H9 (cell line): ENCODE measurements around the gene TRAF6. TPM values are rescaled to one million over a fixed set of nuclear protein-coding genes. Genes with fewer than 3 reads are reported as not detected.

Experiments used
- DNase-seq: peaks from one replicate; pipeline ENCODE4 v3.0.0-alpha.2; 2017
- H2AFZ ChIP-seq: one replicate; pipeline ENCODE4 v1.6.1; 2013; ENCODE audit warnings: mild to moderate bottlenecking, low read length, control low read depth, moderate library complexity
- H2AK5ac ChIP-seq: 2 replicates; pipeline ENCODE4 v1.6.1; 2013; ENCODE audit warnings: low read length, control low read depth, mixed read lengths; ENCODE audit not compliant: insufficient read length
- H2BK120ac ChIP-seq: one replicate; pipeline ENCODE4 v1.6.1; 2013; ENCODE audit warnings: low read depth, mild to moderate bottlenecking, low read length, control low read depth, inconsistent platforms; ENCODE audit not compliant: poor library complexity, severe bottlenecking
- H2BK12ac ChIP-seq: 2 replicates; pipeline ENCODE4 v1.6.1; 2013; ENCODE audit warnings: low read length, control low read depth, mixed read lengths, low read depth; ENCODE audit not compliant: insufficient read length
- H2BK15ac ChIP-seq: 2 replicates; pipeline ENCODE4 v1.6.1; 2013; ENCODE audit warnings: low read depth, low read length, control low read depth
- H2BK20ac ChIP-seq: one replicate; pipeline ENCODE4 v1.6.1; 2013; ENCODE audit warnings: low read depth, mild to moderate bottlenecking, low read length, control low read depth, inconsistent platforms; ENCODE audit not compliant: poor library complexity, severe bottlenecking
- H2BK5ac ChIP-seq: 2 replicates; pipeline ENCODE4 v1.6.1; 2013; ENCODE audit warnings: low read length, control low read depth, mixed read lengths; ENCODE audit not compliant: insufficient read length
- H3K14ac ChIP-seq: 2 replicates; pipeline ENCODE4 v1.6.1; 2013; ENCODE audit warnings: low read length, control low read depth; ENCODE audit not compliant: insufficient read depth
- H3K18ac ChIP-seq: 2 replicates; pipeline ENCODE4 v1.6.1; 2013; ENCODE audit warnings: low read depth, mild to moderate bottlenecking, mixed read lengths, low read length, control low read depth; ENCODE audit not compliant: insufficient read length
- H3K23ac ChIP-seq: 2 replicates; pipeline ENCODE4 v1.6.1; 2013; ENCODE audit warnings: low read length, control low read depth, mixed read lengths, low read depth; ENCODE audit not compliant: insufficient read length
- H3K23me2 ChIP-seq: 2 replicates; pipeline ENCODE4 v1.6.1; 2013; ENCODE audit warnings: low read depth, mild to moderate bottlenecking, mixed read lengths, low read length, control low read depth; ENCODE audit not compliant: insufficient read length, poor library complexity, severe bottlenecking
- H3K27ac ChIP-seq: 2 replicates; pipeline ENCODE4 v1.5.1; 2013; ENCODE audit warnings: low read length, control low read depth, mixed read lengths, low read depth; ENCODE audit not compliant: insufficient read length
- H3K27me3 ChIP-seq: 2 replicates; pipeline ENCODE4 v1.6.1; 2013; ENCODE audit warnings: low read length, control low read depth, inconsistent platforms; ENCODE audit not compliant: insufficient read depth
- H3K4ac ChIP-seq: 2 replicates; pipeline ENCODE4 v1.6.1; 2013; ENCODE audit warnings: low read depth, mild to moderate bottlenecking, control low read depth, inconsistent platforms, low read length, moderate library complexity
- H3K4me1 ChIP-seq: 2 replicates; pipeline ENCODE4 v1.6.1; 2013; ENCODE audit warnings: low read length, control low read depth, inconsistent platforms; ENCODE audit not compliant: insufficient read depth
- H3K4me2 ChIP-seq: 2 replicates; pipeline ENCODE4 v1.6.1; 2013; ENCODE audit warnings: low read length, control low read depth, mixed read lengths; ENCODE audit not compliant: insufficient read length, insufficient read depth
- H3K56ac ChIP-seq: 2 replicates; pipeline ENCODE4 v1.6.1; 2013; ENCODE audit warnings: low read depth, mild to moderate bottlenecking, mixed read lengths, low read length, control low read depth; ENCODE audit not compliant: insufficient read length
- H3K79me1 ChIP-seq: 2 replicates; pipeline ENCODE4 v1.6.1; 2013; ENCODE audit warnings: low read depth, mild to moderate bottlenecking, moderate library complexity, low read length, control low read depth, inconsistent platforms; ENCODE audit not compliant: insufficient read depth, poor library complexity, severe bottlenecking
- H3K79me2 ChIP-seq: 2 replicates; pipeline ENCODE4 v1.6.1; 2013; ENCODE audit warnings: low read length, control low read depth, inconsistent platforms; ENCODE audit not compliant: insufficient read depth
- H3K9ac ChIP-seq: 2 replicates; pipeline ENCODE4 v1.6.1; 2013; ENCODE audit warnings: low read length, control low read depth, mixed read lengths; ENCODE audit not compliant: insufficient read length; ENCODE audit errors: extremely low read depth
- H3K9me3 ChIP-seq: one replicate; pipeline ENCODE4 v1.6.1; 2013; ENCODE audit warnings: low read depth, low read length, inconsistent platforms; ENCODE audit not compliant: control insufficient read depth
- H3T11ph ChIP-seq: one replicate; pipeline ENCODE4 v1.6.1; 2013; ENCODE audit warnings: mild to moderate bottlenecking, low read length, control low read depth, inconsistent platforms
- H4K20me1 ChIP-seq: one replicate; pipeline ENCODE4 v1.6.1; 2013; ENCODE audit not compliant: control insufficient read depth, insufficient read length, insufficient read depth
- H4K5ac ChIP-seq: 2 replicates; pipeline ENCODE4 v1.6.1; 2013; ENCODE audit warnings: low read depth, mild to moderate bottlenecking, mixed read lengths, low read length, control low read depth; ENCODE audit not compliant: insufficient read length
- H4K8ac ChIP-seq: replicated peaks from 2 replicates; pipeline ENCODE4 v1.6.1; 2013; ENCODE audit warnings: low read length, control low read depth, mixed read lengths, low read depth; ENCODE audit not compliant: insufficient read length
- H4K91ac ChIP-seq: 2 replicates; pipeline ENCODE4 v1.6.1; 2013; ENCODE audit warnings: low read depth, mild to moderate bottlenecking, moderate library complexity, mixed read lengths, low read length, control low read depth; ENCODE audit not compliant: insufficient read length
- H3K27ac Mint-ChIP-seq, 3 experiments: 2 replicates in 2 of 3; 3 replicates in 1 of 3; pipeline ENCODE4 v1.8.0; 2020 to 2021; ENCODE audit warnings: mixed read lengths in 3 of 3, mild to moderate bottlenecking in 1 of 3, moderate library complexity in 1 of 3
- H3K27me3 Mint-ChIP-seq: 2 replicates; pipeline ENCODE4 v1.8.0; 2021; ENCODE audit warnings: low read depth, mild to moderate bottlenecking, moderate library complexity, mixed read lengths
- H3K36me3 Mint-ChIP-seq, 3 experiments: 2 replicates in 2 of 3; 3 replicates in 1 of 3; pipeline ENCODE4 v1.8.0; 2020 to 2021; ENCODE audit warnings: low read depth in 3 of 3, mixed read lengths in 3 of 3; ENCODE audit not compliant: insufficient read depth in 1 of 3
- H3K4me1 Mint-ChIP-seq, 2 experiments: 2 replicates each; pipeline ENCODE4 v1.8.0; 2020; ENCODE audit warnings: mixed read lengths in 2 of 2
- H3K4me3 Mint-ChIP-seq, 2 experiments: 2 replicates in 1 of 2; 3 replicates in 1 of 2; pipeline ENCODE4 v1.8.0; 2020 to 2021; ENCODE audit warnings: mild to moderate bottlenecking in 2 of 2, mixed read lengths in 2 of 2, moderate library complexity in 1 of 2
- H3K9me3 Mint-ChIP-seq, 2 experiments: 2 replicates in 1 of 2; 3 replicates in 1 of 2; pipeline ENCODE4 v1.8.0; 2020; ENCODE audit warnings: mild to moderate bottlenecking in 2 of 2, mixed read lengths in 2 of 2, moderate library complexity in 1 of 2
- CTCF ChIP-seq: fragments of 200-600 bp; sonication (generic); conservative IDR thresholded peaks from 3 replicates; pipeline ENCODE4 v1.8.0; 2021; ENCODE audit warnings: antibody characterized with exemption, mild to moderate bottlenecking
- WGBS: extraction: QIAGEN DNeasy Blood & Tissue Kit; methylation state at CpG from one replicate; pipeline ENCODE4 v1.1.7; 2013; ENCODE audit warnings: missing lambda C conversion rate, low lambda C conversion rate, mixed read lengths; ENCODE audit not compliant: insufficient read length; ENCODE audit errors: extremely low coverage; 5-methylcytosine and 5-hydroxymethylcytosine counted together
- total RNA-seq: library from RNA; stranded (reverse); gene quantifications from 2 replicates; pipeline ENCODE4 v1.2.1, GENCODE V29; 2021

Gene TRAF6
- total RNA-seq, 1 experiment from 2014 or later, result 9.9 TPM

GRCh38 chr11:36451681-36452080, 58.4 kb downstream of the TRAF6 start:
- H2AK5ac ChIP-seq, result no peak overlapping the region
- no peak for TF ChIP-seq CTCF

More at GRCh38 chr11:36451681-36452080, 58.4 kb downstream of the TRAF6 start:
- Histone ChIP-seq H3K14ac (no peak overlapping the region), H2BK5ac (no peak overlapping the region), H4K20me1 (no peaks in the 10 kb centered on the region), H3K23me2 (no peaks in the 10 kb centered on the region), H4K91ac (no peak overlapping the region), H3K4me2 (no peak overlapping the region), H3K79me1 (no peaks in the 10 kb centered on the region), H2BK15ac (no peak overlapping the region), H2AFZ (no peak overlapping the region), H3K18ac (no peak overlapping the region), H4K8ac (no peak overlapping the region), H3K9me3 (no peaks in the 10 kb centered on the region), H3K4ac (no peak overlapping the region), H3K4me1 (no peaks in the 10 kb centered on the region; the same call in 1 of the 2 replicates), H2BK120ac (no peak overlapping the region), H3K9ac (no peak overlapping the region), H2BK12ac (no peak overlapping the region), H2BK20ac (no peak overlapping the region), H3K27me3 (no peaks in the 10 kb centered on the region), H3K56ac (no peak overlapping the region), H4K5ac (no peak overlapping the region), H3K27ac (no peak overlapping the region), H3K23ac (no peak overlapping the region), H3K79me2 (no peaks in the 10 kb centered on the region), H3T11ph (no peak overlapping the region)
- no peaks in the 10 kb centered on the region; a peak in 1 of 5 replicates for H3K9me3 Mint-ChIP-seq
- H3K27ac Mint-ChIP-seq, result no peak overlapping the region
- WGBS, result no CpG with 5 or more reads among the region's 1 CpG
- H3K36me3 Mint-ChIP-seq, result peaks cover 0 to 7% (median 0%) of the 10 kb centered on the region in 3 experiments; a peak in 3 of 7 replicates
- H3K4me3 Mint-ChIP-seq, result no peak overlapping the region
- no peaks in the 10 kb centered on the region; the same call in none of the 2 replicates for H3K27me3 Mint-ChIP-seq
- no peak for DNase-seq
- peaks cover 34 to 42% of the 10 kb centered on the region in 2 experiments for H3K4me1 Mint-ChIP-seq
